Panc1 (cell line): ENCODE measurements around the gene SYT1.

Experiments
- CTCF ChIP-seq: fragments of 450-650 bp; IDR thresholded peaks from 2 replicates; pipeline ENCODE4 v1.5.1; 2017; ENCODE audit warnings: mild to moderate bottlenecking
- POLR2AphosphoS5 ChIP-seq: IDR thresholded peaks from 2 replicates; pipeline ENCODE4 v1.6.1; 2012; ENCODE audit warnings: mild to moderate bottlenecking, low read depth, low read length, moderate library complexity
- REST ChIP-seq, 2 experiments: IDR thresholded peaks; 2 replicates each; pipeline ENCODE4 v1.6.1; 2011 to 2012; ENCODE audit warnings: low read depth in 2 of 2, control low read depth in 1 of 2, low read length in 1 of 2, mild to moderate bottlenecking in 1 of 2, moderate library complexity in 1 of 2; ENCODE audit not compliant: insufficient read depth in 1 of 2
- SIN3A ChIP-seq: IDR thresholded peaks from 2 replicates; pipeline ENCODE4 v1.6.1; 2012; ENCODE audit warnings: low read depth, mild to moderate bottlenecking, low read length, moderate library complexity, borderline replicate concordance; ENCODE audit not compliant: insufficient read depth
- TCF7L2 ChIP-seq: IDR thresholded peaks from 2 replicates; pipeline ENCODE4 v1.6.1; 2011; ENCODE audit warnings: mild to moderate bottlenecking, low read depth, low read length, inconsistent platforms

GRCh38 chr12:78916845-78917480, 52.4 kb downstream of the SYT1 start:
- TF ChIP-seq POLR2AphosphoS5 (no peak), CTCF (no peak), TCF7L2 (no peak), REST (IDR thresholded peaks at IDR 0.05; ENCODE audit: insufficient read depth in 1 of 2, low read depth in 2 of 2, low read length in 1 of 2) (no peak), SIN3A (no peak)
